Non-pigmented ciliary epithelial cell (primary cell): ENCODE data around the gene SYNDIG1.

Experiments
- DNase-seq: peaks from one replicate; pipeline ENCODE4 v3.0.0-alpha.2; 2010; ENCODE audit warnings: low read depth

The SYNDIG1 gene

DNA sequence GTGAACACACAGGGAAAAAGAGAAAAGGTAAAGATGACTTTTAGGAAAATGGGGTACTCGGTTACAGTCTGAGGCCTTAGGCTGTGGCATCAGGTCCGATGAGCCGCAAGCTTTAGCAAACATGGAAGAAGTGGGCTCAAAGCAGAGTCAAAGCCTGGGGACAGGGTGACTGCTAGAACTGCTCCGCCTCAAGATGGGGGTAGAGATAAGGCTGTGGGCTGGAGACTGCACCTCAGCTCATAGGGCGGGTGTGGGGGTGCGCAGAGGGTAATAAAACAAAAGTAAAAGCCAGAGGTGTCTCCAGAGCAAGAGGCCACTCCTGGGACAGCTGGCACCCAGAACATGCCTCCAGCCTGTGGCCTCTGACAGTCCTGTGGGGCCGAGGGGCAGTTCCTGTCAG lies 21.3 kb upstream of the SYNDIG1 start:
- no peak for DNase-seq

DNA sequence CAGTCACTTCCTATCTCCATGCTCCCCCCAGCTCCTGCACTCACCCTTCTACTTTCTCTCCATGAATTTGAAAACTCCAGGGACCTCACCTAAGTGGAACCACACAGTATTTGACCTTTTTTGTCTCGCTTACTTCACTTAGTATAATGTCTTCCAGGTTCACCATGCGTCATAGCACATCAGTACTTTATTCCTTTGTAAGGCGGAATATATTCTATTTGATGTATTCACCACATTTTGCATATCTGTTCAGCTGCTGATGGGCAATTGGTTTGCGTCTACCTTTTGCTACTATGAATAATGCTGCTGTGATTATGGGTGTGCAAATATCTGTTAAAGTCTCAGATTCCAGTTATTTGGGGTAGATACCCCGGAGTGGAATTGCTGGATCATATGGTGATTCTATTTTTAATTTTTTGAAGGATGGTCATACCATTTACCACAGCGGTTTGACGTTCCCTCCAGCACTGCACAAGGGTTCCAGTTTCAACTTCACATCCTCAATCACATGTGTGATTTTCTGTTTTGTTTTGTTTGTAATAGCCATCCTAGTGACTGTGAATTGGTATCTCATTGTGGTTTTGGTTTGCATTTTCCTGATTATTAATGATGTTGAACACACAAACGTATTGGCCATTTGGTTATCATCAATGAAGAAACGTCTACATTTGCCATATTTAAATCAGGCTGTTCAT lies 20.3 kb upstream of the SYNDIG1 start:
- DNase-seq: no peak

DNA sequence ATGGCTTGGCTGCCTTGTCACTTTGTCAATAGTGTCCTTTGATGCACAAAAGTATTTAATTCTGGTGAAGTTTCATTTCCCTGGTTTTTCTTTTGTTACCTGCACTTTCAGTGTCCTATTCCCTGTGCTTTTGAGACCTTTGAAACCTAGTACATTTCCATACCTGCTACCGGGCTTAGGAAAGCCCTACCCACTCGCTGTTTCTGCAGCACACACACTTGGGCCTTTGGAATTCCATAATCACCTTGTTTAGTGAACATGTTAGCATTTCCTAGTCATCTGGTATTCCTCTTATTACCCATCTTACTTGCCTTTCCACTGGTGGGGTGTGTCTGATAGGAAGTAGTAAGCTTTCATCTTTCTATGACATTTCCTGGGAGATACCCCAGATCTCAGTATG lies 19.3 kb upstream of the SYNDIG1 start:
- no peak for DNase-seq

DNA sequence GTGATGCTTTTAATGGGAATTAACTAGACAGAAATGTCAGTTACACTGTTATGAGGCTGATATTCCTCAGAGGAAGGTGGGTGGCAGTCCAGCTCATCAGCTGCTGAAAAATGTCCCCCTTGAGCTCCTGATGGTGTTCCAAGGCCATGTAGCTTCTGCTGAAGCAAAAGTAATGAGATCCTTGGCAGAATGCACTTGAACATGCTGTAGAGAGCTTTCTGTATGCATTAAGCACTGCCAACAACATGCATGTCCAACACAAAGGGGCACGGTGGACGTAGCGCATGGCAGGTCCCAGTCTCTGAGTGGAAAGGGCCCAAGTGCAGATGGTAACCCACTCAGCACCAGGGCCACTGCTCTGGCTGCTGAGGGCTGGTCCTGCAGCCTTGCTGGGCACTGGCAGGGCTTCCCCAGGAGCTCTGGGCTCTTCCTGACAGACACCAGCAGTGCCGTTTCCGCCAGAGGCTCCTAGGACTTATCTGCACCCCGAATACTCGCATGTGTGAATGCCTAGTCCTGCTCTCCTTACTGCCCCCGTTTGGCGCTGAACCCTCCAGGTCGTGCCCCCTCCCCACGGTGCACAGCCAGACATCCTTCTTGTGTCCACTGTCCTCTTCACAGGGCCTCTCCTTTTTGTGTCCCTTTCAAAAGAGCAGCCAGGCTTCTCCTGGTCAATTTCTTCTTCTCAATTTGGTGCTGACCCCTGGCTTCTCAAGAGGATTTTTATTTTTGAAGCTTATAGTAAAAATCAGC lies 18.6 kb upstream of the SYNDIG1 start:
- no peak for DNase-seq

DNA sequence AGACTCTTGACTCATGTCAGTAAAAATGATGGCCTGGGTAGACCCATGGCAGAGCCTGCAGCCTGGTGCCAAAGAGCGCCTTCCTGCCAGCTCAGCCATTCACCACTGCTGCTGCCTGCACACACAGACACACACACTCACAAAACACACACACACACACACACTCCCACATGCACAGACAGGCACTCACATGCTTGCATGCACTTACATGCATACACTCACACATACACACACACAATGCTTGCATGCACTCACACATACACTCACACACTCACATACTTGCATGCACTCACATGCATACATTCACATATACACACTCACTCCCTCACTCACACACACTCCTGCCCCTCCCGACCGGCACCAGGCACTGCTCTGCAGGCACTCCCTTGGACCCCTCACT lies 18.0 kb upstream of the SYNDIG1 start:
- no peak for DNase-seq

DNA sequence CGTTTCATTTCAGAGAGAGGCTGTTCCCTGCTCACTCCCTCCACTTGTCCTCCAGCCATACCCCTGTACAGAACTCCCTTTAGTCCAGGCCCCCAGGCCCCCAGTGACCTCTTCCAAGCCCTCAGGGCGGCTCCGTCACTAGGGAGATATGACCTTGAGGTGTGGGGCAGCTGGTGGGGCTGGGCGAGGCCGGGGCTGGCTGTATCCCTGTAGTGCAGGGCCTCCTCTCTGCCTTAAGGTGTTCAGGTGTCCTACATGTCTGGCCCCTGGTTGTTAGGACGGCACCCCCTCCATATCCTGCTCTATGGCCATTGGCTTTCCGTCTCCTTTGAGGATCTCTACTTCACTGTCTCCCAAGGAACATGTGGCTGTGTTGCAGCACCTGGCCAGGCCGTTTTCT lies 17.4 kb upstream of the SYNDIG1 start:
- no peak for DNase-seq

DNA sequence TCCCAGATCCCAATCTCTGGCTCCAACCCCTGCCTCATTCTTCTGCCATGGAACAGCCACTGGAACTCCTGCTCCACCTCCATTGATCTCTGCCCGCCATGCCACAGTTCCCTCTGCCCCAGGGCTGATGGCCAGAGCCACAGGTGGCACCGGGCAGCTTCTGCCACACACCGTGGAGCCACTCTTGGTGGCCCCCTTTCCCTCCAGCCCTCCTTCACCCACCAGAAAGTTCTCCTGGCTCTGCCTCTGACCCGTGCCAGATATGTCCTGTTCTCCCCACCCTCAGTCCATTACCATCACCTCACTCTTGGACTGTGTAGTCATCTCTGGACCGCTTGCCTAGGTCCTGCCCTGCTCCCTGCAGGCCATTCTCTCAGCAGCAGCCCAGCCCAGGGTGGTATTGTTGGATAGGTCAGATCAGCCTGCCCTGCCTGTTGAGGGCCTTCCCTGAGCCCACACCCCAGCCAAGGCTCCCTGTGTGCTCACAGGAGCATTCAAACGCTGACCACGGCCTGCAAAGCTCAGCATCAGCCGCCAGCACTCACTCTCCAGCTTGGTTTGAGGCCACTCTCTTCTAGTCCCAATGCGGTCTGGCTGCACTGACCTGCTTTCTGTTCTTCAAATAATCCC lies 16.8 kb upstream of the SYNDIG1 start:
- DNase-seq: no peak

DNA sequence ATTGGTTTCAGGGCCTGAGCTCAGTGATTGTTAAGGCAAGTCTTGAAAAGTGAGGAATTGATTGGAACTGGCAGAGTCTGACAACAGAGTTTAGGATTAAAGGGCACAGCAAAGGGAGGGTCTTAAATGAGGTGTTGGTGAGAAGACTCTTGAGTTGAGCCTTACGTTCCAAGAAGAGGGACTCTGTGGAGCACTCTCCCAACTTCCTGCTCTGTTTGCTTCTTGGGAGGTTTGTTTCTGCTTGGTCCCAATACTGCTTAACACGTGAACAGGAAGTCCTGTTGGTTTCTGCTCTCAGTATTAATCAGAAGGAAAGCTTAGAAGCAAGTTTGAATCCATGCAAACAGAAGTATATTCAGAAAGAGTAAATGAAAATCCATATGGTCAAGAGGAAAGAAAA lies 15.6 kb upstream of the SYNDIG1 start:
- DNase-seq: no peak

DNA sequence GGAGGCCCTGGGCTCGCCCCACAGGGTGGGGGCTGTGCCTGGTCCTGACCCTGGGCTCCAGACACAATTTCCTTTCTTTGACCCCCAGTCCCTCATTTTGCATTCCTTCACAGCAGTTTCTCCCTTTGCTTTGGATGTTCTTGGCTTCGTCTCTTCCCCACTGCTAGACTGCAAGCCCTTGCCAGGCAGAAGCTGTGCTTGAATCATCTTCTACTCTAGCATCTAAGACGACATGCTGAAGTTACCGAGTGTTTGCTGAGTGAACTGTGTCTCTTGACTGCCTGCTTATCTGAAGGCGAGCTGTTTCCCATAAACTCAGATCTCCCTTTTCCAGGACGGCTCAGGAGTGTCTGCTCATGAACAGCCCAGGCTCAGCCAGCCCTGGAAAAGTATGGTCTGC lies 14.3 kb upstream of the SYNDIG1 start:
- no peak for DNase-seq

DNA sequence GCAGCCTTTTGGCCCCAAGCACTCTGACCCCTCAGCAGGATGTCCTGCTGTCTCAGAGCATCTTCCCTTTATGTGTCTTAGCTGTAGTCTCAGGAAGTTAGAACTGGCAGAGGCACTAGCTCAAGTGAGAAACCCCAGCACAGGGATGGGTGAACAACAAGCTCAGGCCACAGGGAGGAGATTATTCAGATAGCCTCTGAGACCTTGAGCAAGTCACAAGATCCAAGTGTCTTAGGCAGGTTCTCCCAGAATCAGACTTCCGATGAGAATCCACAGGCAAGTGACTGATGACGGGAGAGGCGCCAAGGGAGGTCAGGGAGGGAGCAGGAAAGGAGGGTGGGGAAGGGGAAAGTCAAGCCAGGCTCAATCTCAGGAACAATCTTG lies 13.0 kb upstream of the SYNDIG1 start:
- no peak for DNase-seq

DNA sequence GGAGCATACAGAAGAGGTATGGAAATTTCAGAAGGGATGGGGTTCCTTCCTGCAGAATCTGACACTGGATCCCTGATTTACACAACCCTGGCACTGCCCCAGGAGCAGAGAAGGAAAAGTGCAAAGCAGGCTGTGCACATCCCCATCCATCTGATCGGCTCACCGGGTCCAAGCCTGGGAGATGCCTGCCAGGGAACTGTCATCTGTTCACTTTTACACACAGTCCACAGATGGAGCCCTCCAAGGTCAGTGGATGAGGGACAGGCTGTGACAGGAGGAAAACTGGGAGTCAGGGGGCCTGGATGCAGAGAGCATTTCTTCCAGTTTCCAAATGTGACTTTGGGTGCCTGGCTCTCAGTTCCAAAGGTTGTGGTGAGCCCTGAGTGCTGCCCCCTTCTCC lies 11.0 kb upstream of the SYNDIG1 start:
- DNase-seq: no peak

DNA sequence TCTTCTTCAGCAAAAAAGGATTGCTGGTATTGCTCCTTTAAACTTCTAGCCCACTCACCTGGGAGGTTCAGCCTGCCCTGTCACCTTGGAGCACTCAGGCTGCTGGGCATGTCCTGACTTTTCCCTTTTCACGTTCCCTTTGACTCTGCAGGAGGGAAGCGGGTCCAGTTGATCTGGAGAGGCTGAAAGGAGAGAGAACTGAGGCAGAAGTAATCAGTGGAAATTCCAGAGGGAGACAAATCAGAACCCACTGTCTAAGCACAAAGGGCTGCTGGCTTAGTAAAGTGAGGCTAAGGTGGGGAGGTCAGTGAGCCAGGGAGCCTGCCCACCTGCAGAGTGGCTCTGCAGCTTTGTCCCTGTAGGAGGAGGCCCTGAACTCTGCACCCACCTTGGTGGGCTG lies 9.7 kb upstream of the SYNDIG1 start:
- DNase-seq: no peak

DNA sequence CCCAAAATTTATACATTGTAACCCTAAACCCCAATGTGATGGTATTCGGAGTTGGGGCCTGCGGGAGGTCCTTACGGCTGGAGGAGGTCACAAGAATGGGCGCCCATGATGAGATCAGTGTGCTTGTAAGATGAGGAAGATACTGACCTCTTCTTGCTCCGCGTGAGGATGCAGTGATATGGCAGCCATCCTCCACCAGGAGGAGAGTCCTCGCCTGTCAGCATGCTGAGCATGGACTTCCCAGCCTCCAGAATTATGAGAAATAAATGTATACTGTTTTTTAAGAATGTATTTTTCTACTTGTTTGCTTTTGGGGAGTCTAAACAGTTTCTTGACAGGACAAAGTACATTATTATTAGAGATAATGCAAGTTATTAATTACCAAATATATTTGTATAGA lies 8.7 kb upstream of the SYNDIG1 start:
- DNase-seq: no peak

DNA sequence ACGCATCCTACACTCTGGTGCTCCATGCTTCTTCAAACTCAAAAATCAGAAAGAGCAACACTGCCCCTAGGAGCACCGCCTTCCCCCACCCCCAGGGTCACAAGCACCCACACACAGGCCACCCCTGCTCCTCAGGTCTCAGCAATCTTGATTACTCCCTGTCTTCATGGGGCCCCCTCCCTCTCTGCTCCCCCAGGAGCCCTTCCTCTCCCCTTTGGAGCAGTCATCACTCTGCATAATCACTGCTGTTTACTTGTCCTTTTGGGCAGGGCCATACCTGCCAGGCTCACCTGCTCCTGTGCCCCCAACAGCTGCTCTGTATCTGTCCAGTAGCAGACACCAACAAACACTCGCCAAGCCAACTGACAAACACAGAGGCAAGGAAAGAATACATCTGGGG lies 7.6 kb upstream of the SYNDIG1 start:
- DNase-seq: no peak

DNA sequence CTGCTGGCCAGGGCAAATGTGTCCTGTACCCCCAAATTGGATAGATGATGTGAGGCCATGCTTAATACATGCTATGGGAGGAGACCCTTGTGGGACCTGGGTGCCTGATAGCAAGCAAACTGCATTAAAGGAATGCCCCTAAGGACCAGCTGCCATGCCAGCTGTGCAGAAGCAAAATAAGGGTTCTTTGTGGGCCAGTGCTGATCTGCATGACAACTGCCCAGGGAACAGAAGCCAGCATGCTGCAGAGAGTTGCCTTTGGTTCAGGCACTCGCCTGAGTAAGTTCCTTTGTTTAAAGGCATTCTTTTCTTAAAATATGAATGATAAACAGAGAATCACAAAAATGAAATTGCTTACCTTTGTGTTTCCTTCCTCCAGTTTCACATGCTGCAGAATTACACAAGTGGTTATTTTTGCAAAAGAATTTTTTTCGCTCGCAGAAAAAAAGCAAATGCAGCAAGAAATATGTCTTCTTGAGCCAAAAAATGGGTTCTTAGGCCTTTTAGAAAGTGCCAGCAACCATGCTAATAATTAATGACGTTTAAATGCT lies 6.9 kb upstream of the SYNDIG1 start:
- no peak for DNase-seq

DNA sequence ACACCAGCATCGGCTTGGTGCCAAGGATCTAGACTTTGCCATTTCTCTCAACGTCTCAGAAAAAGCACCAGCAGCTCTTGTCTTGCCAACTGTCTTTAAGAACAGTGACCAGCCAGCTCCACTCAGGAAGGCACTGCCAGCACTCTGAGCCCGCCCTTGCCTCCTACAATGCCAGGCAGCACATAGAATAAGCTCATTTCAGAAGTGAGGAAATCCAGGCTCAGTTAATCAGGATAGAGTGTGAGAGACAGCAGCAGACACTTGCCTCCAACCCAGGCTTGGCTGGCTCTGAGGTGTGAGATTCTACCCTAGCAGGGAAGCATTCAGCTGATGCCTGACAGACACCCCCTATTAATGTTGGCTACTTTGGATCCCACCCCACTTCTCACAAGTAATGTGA lies 4.3 kb upstream of the SYNDIG1 start:
- DNase-seq: no peak

DNA sequence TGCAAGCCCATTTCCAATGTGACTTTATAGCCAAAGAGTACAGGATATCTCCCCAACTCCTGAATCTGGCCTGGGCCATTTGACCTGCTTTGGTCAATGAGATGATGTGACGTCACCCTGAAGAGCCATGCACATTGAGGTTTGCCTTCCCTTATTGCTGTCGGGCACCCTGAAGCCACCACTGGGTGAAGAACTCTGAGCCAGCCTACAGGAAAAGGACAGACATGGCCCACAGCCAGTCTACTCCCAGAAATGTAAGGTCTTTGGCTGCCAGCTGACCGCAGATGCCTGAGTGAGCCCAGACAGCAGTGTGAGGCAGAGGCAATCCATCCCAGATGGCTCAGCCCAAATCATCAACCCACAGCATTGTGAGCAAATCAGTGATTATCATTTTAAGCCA lies 3.7 kb upstream of the SYNDIG1 start:
- no peak for DNase-seq

DNA sequence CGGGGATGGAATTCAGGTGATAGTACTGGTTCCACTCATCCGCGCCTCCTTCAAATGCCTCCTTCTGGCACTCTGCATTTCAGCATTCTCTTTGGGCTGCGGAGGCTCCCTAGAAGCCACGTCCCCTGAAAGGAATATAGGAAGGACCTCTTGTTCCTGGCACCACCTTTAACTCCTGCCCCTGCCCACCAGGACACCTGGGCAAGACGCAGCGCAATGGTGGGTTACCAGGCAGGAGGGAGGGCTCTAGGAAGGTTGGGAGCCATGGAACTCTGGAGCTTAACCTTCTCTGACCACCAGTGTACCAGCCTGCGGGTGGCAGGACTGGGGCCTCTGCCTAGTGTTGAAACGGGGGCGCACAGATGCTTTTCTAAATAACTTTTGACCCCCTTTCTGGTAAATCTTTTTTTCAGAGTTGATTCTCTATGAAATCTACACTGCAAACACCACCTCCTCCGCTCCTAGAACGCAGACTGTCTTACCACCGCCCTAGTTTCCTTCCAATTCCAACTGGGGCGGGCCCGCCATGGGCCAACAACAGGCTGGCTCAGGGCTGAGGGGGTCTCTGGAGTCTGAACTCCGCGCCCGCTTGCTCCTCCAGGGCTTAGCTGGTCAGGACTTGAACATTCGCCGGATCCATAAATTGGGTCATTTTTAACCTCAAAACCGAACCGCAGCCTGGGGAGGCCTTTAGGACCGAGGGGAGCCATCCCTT lies 871 bp upstream of the SYNDIG1 start:
- DNase-seq: no peak

DNA sequence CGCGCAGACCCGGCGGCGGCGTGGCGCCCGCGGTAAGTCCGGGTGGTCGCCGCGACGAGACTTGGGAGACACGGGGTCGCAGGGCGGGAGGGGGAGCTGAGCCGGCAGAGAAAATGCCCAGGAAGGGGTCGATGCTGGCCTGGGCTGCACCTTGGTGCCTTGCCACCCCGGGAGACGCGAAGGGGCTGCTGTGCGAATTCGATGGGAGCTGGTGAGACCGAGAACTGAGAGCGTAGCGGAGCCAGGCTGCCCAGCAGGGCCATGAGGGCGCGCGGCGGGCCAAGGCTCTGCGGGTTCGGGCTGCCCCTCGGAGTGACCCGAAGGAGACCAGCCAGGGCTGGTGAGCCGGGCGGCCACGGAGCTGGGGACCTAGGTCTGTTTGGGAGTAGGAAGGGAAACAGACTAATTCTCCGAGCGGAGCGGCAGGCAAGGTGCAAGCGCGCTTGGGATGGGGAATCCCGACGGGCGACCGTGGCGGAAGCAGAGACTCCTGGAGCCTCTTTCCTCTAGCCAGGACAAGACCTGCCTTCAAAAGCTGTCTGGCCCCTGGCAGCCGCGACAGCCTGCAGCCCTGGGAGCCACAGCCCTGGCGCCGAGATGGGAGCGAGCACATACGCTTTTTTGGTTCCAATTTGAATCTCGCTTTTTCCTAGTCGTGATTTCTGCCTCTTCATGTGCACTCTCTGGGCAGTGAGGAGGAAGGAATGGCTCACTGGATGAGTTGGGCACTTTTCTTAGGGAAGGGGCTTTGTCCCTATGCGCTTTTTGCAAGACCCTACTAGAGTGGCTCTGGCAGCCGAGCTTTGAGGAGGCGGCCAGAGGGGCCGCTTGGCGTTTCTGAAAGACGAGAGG lies 691 bp downstream of the SYNDIG1 start:
- DNase-seq: no peak

DNA sequence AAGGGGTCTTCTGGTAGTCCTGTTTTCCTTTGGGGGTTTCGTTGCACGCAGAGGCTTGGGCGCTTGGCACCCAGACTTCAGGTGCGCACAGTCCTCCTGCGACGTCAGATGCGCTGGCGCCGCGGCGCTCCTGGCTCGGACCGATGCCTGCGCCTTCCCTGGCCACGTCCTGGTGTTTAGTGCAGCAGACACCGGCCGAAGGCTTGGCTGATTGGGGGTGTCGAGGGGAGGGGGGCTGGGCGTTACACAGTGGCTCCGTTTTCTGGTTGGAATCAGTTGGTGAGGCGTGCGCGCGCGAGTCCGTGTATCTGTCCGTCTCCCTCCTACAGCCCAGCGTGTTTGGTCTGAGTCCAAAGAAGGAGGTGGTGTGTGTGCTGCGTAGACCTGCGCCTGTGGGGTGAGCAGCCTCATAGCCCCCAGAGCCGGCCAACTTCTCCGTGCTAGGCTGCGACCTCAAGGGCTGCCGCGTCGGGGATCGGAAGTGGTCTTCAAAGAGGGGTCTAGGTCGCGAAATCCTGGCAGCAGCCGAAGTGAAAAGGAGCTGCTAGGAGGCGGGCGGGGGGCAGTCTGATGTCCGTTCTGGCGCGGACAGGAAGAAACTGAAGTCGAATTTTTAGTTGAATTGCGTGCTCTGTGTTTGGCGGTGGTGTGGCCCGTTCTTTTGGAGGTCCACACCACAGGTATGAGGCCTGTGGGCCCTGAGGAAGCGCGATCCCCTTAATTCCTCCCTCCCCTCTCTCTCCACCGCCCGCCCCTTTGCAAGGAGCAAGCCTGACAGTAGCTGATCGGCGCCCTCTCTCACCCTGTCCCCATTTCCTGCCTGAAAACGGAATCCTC lies 1.5 kb downstream of the SYNDIG1 start:
- no peak for DNase-seq

DNA sequence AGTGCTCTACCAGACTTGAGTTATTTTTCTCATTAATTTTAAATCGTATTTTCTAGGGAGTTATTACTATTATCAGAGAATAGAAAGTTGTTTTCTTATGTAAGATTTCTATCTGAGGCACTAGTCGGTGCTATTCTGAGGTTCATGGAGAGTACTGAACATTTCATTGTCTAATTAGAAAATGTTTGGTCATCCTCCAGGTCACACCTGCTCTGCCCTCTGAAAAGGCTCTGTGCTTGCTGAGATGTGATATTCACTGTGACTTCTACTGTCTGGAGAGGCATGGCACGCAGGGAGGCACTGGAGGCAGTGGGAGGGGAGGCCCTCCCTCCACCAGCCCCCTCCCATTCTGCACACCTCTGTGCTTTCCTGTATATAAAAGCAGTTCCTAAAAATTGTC lies 3.0 kb downstream of the SYNDIG1 start:
- no peak for DNase-seq
